NCI-H128 (cell line): Measurements from ENCODE around the gene PMVK.
"Not testable (repeated sequence)": the region's sequence is repeated elsewhere in the genome, so short reads cannot be mapped to it uniquely, and the experiment has no call there.

Source experiments
- DNase-seq: peaks from one replicate; lab custom pipeline; 2025; ENCODE audit not compliant: unreplicated experiment; lab: John Stamatoyannopoulos, UW

Gene PMVK

GRCh38 chr1:154936555-154937084 is at the start of gene PMVK:
Gene PMVK, minus strand, starts transcription at chr1:154936719. Its CDS starts 34 bp downstream, at chr1:154936685.
- DNase-seq = peak; percentile 94

- no peak for DNase-seq
These were observed 47.4 kb upstream of the PMVK start for GRCh38 chr1:154983776-154984466.

- DNase-seq = peak; percentile 99
These were observed 46.6 kb upstream of the PMVK start, which contains the start of gene FLAD1 for GRCh38 chr1:154982897-154983648. Gene FLAD1, plus strand, starts transcription at chr1:154983344. Its CDS starts 351 bp downstream, at chr1:154983695.

GRCh38 chr1:154982341-154982740 is 45.8 kb upstream of the PMVK start:
- DNase-seq = no peak

- DNase-seq = no peak
These were observed 41.8 kb upstream of the PMVK start for GRCh38 chr1:154978360-154978759.

GRCh38 chr1:154977762-154978161 is 41.2 kb upstream of the PMVK start:
- DNase-seq = not testable (repeated sequence)

- no peak for DNase-seq
These were observed 39.0 kb upstream of the PMVK start for GRCh38 chr1:154975409-154976059.

GRCh38 chr1:154974808-154975408 is 38.4 kb upstream of the PMVK start:
- DNase-seq = peak; percentile 98

GRCh38 chr1:154974102-154974807 is 37.7 kb upstream of the PMVK start, which contains the start of gene CKS1B:
Gene CKS1B, plus strand, starts transcription at chr1:154974681. Its CDS starts 65 bp downstream, at chr1:154974746.
- DNase-seq = peak; percentile 100

- DNase-seq = peak; percentile 90
These were observed 37.0 kb upstream of the PMVK start for GRCh38 chr1:154973344-154974101.

- no peak for DNase-seq
These were observed 36.2 kb upstream of the PMVK start for GRCh38 chr1:154972517-154973343.

GRCh38 chr1:154972213-154972516 is 35.6 kb upstream of the PMVK start:
- no peak for DNase-seq

- DNase-seq = no peak
These were observed 35.0 kb upstream of the PMVK start for GRCh38 chr1:154971341-154971998.

- no peak for DNase-seq
These were observed 34.3 kb upstream of the PMVK start, which contains the start of gene SHC1 for GRCh38 chr1:154970631-154971340. Gene SHC1, minus strand, starts transcription at chr1:154970747. Its CDS starts 221 bp downstream, at chr1:154970526.

- DNase-seq = no peak
These were observed 33.4 kb upstream of the PMVK start for GRCh38 chr1:154969860-154970452.

- no peak for DNase-seq
These were observed 32.7 kb upstream of the PMVK start for GRCh38 chr1:154969246-154969645.

- DNase-seq = no peak
These were observed 32.2 kb upstream of the PMVK start for GRCh38 chr1:154968731-154969130.
